Esophagus muscularis mucosa (tissue), 4 donors: ENCODE measurements around the gene CLEC16A. TPM values are rescaled to one million over a fixed set of nuclear protein-coding genes. Genes with fewer than 3 reads are reported as not detected.

Source experiments
- DNase-seq: peaks from one replicate; pipeline ENCODE4 v3.0.0-alpha.2; 2017; ENCODE audit errors: extremely low spot score
- H3K27ac ChIP-seq, 4 donors: fragments of 200-600 bp; sonication (generic); replicated peaks in 1 of 4; 1 replicate in 3 of 4; 2 replicates in 1 of 4; pipeline ENCODE4 v1.5.1; 2016 to 2019; ENCODE audit warnings: mild to moderate bottlenecking in 1 of 4
- H3K27me3 ChIP-seq, 4 donors: fragments of 200-600 bp; sonication (generic); one replicate each; pipeline versions ENCODE4 v1.5.1 to v1.6.0; 2016 to 2019
- H3K36me3 ChIP-seq, 4 donors: fragments of 200-600 bp; sonication (generic); one replicate each; pipeline ENCODE4 v1.5.1; 2016 to 2019
- H3K4me1 ChIP-seq, 4 donors: fragments of 200-600 bp; sonication (generic); one replicate each; pipeline ENCODE4 v1.5.1; 2016 to 2019
- H3K4me3 ChIP-seq, 4 donors: fragments of 200-600 bp; sonication (generic); 1 replicate in 2 of 4; 2 replicates in 2 of 4; pipeline ENCODE4 v1.5.1; 2016 to 2019; ENCODE audit warnings: mild to moderate bottlenecking in 4 of 4, moderate library complexity in 1 of 4
- H3K9me3 ChIP-seq, 4 donors: fragments of 200-600 bp; sonication (generic); 1 replicate in 3 of 4; 2 replicates in 1 of 4; pipeline ENCODE4 v1.5.1; 2016 to 2019
- EP300 ChIP-seq: sonication (generic); formaldehyde crosslinking; IDR thresholded peaks from one replicate; pipeline ENCODE4 v1.6.1; 2017; ENCODE audit warnings: antibody characterized with exemption
- POLR2A ChIP-seq: fragments of 450-650 bp; IDR thresholded peaks from one replicate; pipeline ENCODE4 v1.6.1; 2017; ENCODE audit warnings: antibody characterized with exemption, moderate library complexity, mild to moderate bottlenecking, low read depth
- POLR2AphosphoS5 ChIP-seq, 2 donors: sonication (generic); formaldehyde crosslinking; IDR thresholded peaks; one replicate each; pipeline ENCODE4 v1.6.1; 2017; ENCODE audit warnings: antibody characterized with exemption in 2 of 2
- WGBS: methylation state at CpG from one replicate; pipeline ENCODE4 v1.1.5; 2018; 5-methylcytosine and 5-hydroxymethylcytosine counted together
- intact Hi-C: fragments of 100-400 bp; cut with DNase I; formaldehyde crosslinking; loops from one replicate; pipeline ENCODE4 v1.15.1; 2023
- total RNA-seq, 4 donors: library from RNA; depleted of rRNA; stranded (reverse); fragments of >200 nt; gene quantifications; one replicate each; pipeline versions ENCODE4 v1.1.0 to v1.2.1, GENCODE V29; 2016
- TF ChIP-seq, protein P1 (sequence below), 3 experiments: fragments of 200-600 bp in 2 of 3; fragments of 450-650 bp in 1 of 3; sonication (generic) in 2 of 3; IDR thresholded peaks; one replicate each; pipeline ENCODE4 v1.5.1; 2017 to 2019; ENCODE audit warnings: antibody characterized with exemption in 3 of 3, mild to moderate bottlenecking in 2 of 3, moderate library complexity in 1 of 3

CLEC16A gene
- total RNA-seq, 4 donors from 2014 or later: 22.3 to 34.7 (median 29.2) TPM

DNA sequence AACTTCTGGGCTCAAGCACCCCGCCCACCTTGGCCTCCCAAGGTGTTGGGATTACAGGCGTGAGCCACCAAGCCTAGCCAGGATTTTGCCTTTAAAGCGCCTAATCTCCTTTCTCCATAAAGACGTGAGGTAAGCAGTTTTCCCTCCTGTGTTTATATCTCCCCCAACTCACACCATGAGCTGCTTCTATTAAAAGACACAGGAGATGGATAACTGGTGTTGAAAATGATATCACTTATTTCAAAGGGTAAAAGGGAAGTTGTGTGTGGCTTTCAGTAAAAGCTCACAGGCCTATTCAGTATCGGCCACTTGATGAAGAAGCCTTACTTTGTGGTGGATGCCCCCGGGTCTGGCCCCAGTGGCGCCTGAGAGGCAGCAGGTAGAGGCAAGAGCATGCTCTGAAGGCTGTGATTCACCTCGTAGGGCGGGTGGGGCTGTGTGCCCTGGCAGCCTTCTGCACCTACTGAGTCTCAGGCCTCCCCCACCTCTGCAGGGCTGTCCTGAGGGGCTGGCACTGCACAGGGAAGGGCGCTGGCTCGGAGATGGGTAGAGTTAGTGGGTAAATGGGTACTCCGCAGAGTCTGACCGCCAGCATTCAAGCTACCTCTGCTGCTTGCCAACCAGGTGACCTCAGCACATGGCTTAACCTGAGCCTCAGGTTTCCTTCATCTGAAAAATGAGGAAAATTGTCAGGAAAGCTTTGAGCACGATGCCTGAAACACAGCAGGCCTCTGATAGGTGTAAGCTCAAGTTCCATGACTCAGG lies 146.8 kb downstream of the CLEC16A start:
- Histone ChIP-seq H3K36me3 (peaks cover 0 to 24% (median 3%) of the 10 kb centered on the region in 4 donors), H3K4me3 (no peak overlapping the region), H3K27me3 (no peaks in the 10 kb centered on the region), H3K4me1 (peaks cover 0 to 59% (median 47%) of the 10 kb centered on the region in 4 donors), H3K27ac (peak overlapping the region in 3 of 4 donors; percentile 17 to 27 (median 21)), H3K9me3 (no peaks in the 10 kb centered on the region)
- TF ChIP-seq, protein P1, sequence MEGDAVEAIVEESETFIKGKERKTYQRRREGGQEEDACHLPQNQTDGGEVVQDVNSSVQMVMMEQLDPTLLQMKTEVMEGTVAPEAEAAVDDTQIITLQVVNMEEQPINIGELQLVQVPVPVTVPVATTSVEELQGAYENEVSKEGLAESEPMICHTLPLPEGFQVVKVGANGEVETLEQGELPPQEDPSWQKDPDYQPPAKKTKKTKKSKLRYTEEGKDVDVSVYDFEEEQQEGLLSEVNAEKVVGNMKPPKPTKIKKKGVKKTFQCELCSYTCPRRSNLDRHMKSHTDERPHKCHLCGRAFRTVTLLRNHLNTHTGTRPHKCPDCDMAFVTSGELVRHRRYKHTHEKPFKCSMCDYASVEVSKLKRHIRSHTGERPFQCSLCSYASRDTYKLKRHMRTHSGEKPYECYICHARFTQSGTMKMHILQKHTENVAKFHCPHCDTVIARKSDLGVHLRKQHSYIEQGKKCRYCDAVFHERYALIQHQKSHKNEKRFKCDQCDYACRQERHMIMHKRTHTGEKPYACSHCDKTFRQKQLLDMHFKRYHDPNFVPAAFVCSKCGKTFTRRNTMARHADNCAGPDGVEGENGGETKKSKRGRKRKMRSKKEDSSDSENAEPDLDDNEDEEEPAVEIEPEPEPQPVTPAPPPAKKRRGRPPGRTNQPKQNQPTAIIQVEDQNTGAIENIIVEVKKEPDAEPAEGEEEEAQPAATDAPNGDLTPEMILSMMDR (IDR thresholded peaks at IDR 0.05): no peak
- TF ChIP-seq POLR2AphosphoS5 (IDR thresholded peaks at IDR 0.05) (no peak), POLR2A (no peak), EP300 (no peak)
- no peak for DNase-seq
- intact Hi-C loops: loop anchor here (5.0 to 10.0 kb wide), 2 partner anchors 41 to 106 kb away; no protein-coding TSS in a partner anchor
- 79% methylated on average over 8 of the region's 14 CpGs for WGBS

DNA sequence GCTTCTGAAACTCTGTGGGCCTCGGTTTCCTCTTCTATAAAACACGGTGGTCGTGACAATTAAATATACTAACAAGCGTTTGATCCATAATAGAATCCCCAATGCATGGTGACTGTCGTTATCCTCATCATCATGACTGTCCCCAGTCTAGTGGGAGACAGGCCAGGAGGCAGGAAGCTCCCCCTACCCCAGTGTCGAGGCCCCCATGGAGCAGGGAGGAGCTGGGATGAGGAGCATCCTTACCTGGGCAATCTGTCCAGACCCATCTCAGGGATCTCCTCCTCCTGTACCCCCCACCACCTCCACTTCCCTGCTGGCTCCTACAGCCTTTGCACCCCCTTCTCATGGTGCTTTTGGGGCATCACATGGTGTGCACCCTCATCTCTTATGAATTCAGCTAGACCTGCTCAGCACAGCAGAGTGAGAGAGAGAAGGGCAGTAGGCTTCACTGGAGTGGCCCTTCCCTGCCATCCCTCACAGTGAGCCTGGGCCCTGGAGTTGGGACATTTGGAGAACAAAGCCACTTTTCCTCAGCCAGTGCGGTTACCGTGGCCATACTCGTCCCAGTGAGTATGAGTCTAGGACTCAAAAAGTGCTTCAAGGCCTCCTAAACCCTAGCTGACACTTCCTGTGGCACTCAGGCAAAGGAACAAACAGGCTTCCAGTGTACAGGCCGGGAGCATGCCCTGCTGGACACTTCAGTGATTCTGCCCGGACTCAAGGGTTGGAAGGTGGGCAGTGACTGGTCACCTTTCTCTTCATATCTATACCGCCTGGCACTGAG lies 148.6 kb downstream of the CLEC16A start:
- WGBS: 94% methylated on average over 10 of the region's 12 CpGs
- TF ChIP-seq, protein P1 (IDR thresholded peaks at IDR 0.05): no peak
- TF ChIP-seq POLR2AphosphoS5 (IDR thresholded peaks at IDR 0.05) (no peak), EP300 (no peak), POLR2A (no peak)
- Histone ChIP-seq H3K4me3 (no peak overlapping the region), H3K27me3 (no peaks in the 10 kb centered on the region), H3K9me3 (no peaks in the 10 kb centered on the region), H3K4me1 (peaks cover 0 to 47% (median 42%) of the 10 kb centered on the region in 4 donors), H3K27ac (peak overlapping the region in 2 of 4 donors; percentile 63 to 75), H3K36me3 (peaks cover 0 to 17% (median 3%) of the 10 kb centered on the region in 4 donors)
- DNase-seq: no peak
- intact Hi-C loops: loop anchor here (5.0 to 10.0 kb wide), 2 partner anchors 39 to 108 kb away; no protein-coding TSS in a partner anchor

DNA sequence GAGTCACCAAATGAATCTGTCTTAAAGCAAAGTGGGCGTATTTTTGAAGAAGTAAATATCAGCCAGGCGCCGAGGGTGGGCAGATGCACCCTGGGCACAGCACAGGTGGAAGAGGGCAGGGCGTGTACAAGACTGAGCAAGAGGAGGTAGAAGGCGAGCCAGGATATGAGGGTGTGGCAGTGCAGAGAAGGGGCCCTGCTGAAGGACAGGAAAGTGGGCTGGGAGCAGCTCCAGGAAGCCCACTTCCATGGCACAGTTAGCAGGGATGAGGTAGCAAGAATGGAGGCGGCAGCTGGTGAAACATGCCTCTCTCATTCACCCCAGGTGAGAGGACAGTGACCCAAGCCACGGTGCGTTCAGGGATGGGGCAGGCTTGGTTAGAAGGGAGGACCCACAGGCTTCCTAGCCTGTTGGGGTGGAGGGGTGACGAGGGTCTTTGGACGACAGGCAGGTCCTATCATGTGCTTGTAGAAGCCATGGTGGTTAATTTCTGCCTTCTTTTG lies 149.3 kb downstream of the CLEC16A start:
- Histone ChIP-seq H3K4me1 (peaks cover 0 to 46% (median 37%) of the 10 kb centered on the region in 4 donors), H3K27me3 (no peaks in the 10 kb centered on the region), H3K36me3 (peaks cover 0 to 16% (median 5%) of the 10 kb centered on the region in 4 donors), H3K27ac (peak overlapping the region; percentile 56 to 75 (median 62)), H3K4me3 (no peak overlapping the region), H3K9me3 (no peaks in the 10 kb centered on the region)
- intact Hi-C loops: loop anchor here (5.0 to 10.0 kb wide), 2 partner anchors 39 to 109 kb away; no protein-coding TSS in a partner anchor
- TF ChIP-seq POLR2A: no peak
- TF ChIP-seq EP300: no peak
- TF ChIP-seq, protein P1 (IDR thresholded peaks at IDR 0.05): no peak
- no peak for TF ChIP-seq POLR2AphosphoS5 (IDR thresholded peaks at IDR 0.05)
- no peak for DNase-seq
- 87% methylated on average over 10 of the region's 10 CpGs for WGBS

DNA sequence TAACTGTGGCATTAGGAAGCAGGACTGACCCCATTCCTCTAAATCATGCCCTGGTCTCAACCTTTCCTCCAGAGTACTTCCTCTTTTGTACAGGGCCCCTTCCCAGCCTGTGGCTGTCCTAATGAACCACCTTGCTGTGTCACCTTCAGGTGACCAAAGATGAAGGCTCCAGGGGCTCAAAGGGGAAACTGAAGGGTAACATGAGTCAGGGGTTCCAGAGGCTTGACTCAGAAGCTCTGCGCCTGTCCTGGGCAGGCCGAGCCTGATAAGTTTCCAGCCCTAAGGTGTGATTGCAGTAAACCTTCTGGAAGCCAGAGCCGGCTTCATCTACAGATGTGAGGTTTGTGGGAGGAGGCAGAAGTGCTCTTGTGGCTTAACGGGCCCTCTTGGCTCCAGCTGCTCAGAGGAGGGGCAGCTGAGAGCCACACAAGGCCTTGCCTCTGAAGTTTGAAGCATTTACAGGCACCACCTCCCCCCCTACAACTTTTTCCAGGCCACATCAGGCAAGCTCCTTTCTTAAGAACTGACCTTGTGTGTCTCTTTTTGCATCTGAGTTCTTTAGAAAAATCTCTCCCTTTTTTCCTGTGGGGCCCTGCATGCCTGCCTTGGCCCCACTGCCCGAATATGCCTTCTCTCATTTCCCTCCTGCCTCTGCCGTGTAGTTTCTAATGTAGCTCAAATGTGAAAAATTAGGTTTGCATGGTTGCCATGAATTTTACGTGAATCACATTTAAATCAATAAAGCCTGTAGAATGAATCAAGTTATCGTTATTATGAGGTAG lies 149.9 kb downstream of the CLEC16A start:
- TF ChIP-seq, protein P1 (IDR thresholded peaks at IDR 0.05): no peak
- TF ChIP-seq EP300: no peak
- TF ChIP-seq POLR2A: no peak
- TF ChIP-seq POLR2AphosphoS5 (IDR thresholded peaks at IDR 0.05): no peak
- H3K9me3 ChIP-seq: no peaks in the 10 kb centered on the region
- H3K27me3 ChIP-seq: no peaks in the 10 kb centered on the region
- H3K4me1 ChIP-seq: peaks cover 0 to 45% (median 35%) of the 10 kb centered on the region in 4 donors
- H3K4me3 ChIP-seq: no peak overlapping the region
- WGBS: 27% methylated on average over 8 of the region's 8 CpGs
- DNase-seq: no peak
- intact Hi-C loops: loop anchor here (5.0 to 10.0 kb wide), 2 partner anchors 38 to 109 kb away; no protein-coding TSS in a partner anchor
- peaks cover 0 to 16% (median 7%) of the 10 kb centered on the region in 4 donors for H3K36me3 ChIP-seq
- peak overlapping the region; percentile 56 to 75 (median 62) for H3K27ac ChIP-seq
